Loucy (cell line): ENCODE measurements around the gene C1QL1.

Experiments used
- H2AFZ ChIP-seq: fragments of 200-600 bp; sonication (generic); 2 replicates; pipeline ENCODE4 v1.6.0; 2016; ENCODE audit warnings: antibody characterized with exemption, mild to moderate bottlenecking, low read length, moderate library complexity
- H3F3A ChIP-seq: fragments of 200-600 bp; 2 replicates; pipeline ENCODE4 v1.6.0; 2016; ENCODE audit warnings: antibody characterized with exemption, low read depth, mild to moderate bottlenecking
- H3K27me3 ChIP-seq: fragments of 200-600 bp; sonication (generic); 2 replicates; pipeline ENCODE4 v1.6.1; 2014; ENCODE audit warnings: low read length, mild to moderate bottlenecking; ENCODE audit not compliant: insufficient read depth, poor library complexity, severe bottlenecking
- H3K36me3 ChIP-seq: fragments of 200-600 bp; sonication (generic); 2 replicates; pipeline ENCODE4 v1.6.1; 2016; ENCODE audit warnings: low read length; ENCODE audit not compliant: insufficient read depth
- H3K4me1 ChIP-seq: fragments of 200-600 bp; sonication (generic); 2 replicates; pipeline ENCODE4 v1.5.1; 2014; ENCODE audit warnings: low read length, mild to moderate bottlenecking; ENCODE audit not compliant: insufficient read depth, poor library complexity, severe bottlenecking
- H3K4me2 ChIP-seq: fragments of 200-600 bp; sonication (generic); 2 replicates; pipeline ENCODE4 v1.6.0; 2014; ENCODE audit warnings: antibody characterized with exemption, low read length, low read depth, mild to moderate bottlenecking; ENCODE audit not compliant: poor library complexity, severe bottlenecking
- H3K4me3 ChIP-seq: fragments of 200-600 bp; sonication (generic); 2 replicates; pipeline ENCODE4 v1.5.1; 2014; ENCODE audit warnings: low read length, mild to moderate bottlenecking, mixed read lengths; ENCODE audit not compliant: poor library complexity, severe bottlenecking
- H3K79me2 ChIP-seq: fragments of 200-600 bp; sonication (generic); 2 replicates; pipeline ENCODE4 v1.6.1; 2014; ENCODE audit warnings: low read length; ENCODE audit not compliant: insufficient read depth
- H3K9ac ChIP-seq: fragments of 200-600 bp; sonication (generic); 2 replicates; pipeline ENCODE4 v1.6.0; 2014; ENCODE audit warnings: mild to moderate bottlenecking, low read depth, low read length, moderate library complexity; ENCODE audit not compliant: poor library complexity, severe bottlenecking
- H3K9me2 ChIP-seq: fragments of 200-600 bp; sonication (generic); replicated peaks from 2 replicates; pipeline ENCODE4 v1.6.1; 2016; ENCODE audit warnings: low read depth, low read length, mixed read lengths
- H3K9me3 ChIP-seq: fragments of 200-600 bp; sonication (generic); 2 replicates; pipeline ENCODE4 v1.6.1; 2014; ENCODE audit warnings: mild to moderate bottlenecking, antibody characterized with exemption, low read length, low read depth; ENCODE audit not compliant: insufficient read depth
- H4K20me1 ChIP-seq: fragments of 200-600 bp; sonication (generic); 2 replicates; pipeline ENCODE4 v1.6.0; 2014; ENCODE audit warnings: antibody characterized with exemption, low read length, mild to moderate bottlenecking; ENCODE audit not compliant: insufficient read depth, poor library complexity, severe bottlenecking
- CTCF ChIP-seq: fragments of 200-600 bp; sonication (generic); conservative IDR thresholded peaks from 2 replicates; pipeline ENCODE4 v1.5.1; 2014; ENCODE audit warnings: mild to moderate bottlenecking, antibody characterized with exemption, low read length
- EZH2phosphoT487 ChIP-seq: fragments of 200-600 bp; IDR thresholded peaks from 2 replicates; pipeline ENCODE4 v1.6.1; 2018; ENCODE audit warnings: antibody characterized with exemption, mild to moderate bottlenecking, moderate library complexity, borderline replicate concordance

The C1QL1 gene

GRCh38 chr17:44990994-44991393, 22.9 kb upstream of the C1QL1 start:
- TF ChIP-seq EZH2phosphoT487 (no peak), CTCF (no peak)
- H3K79me2 ChIP-seq, result no peaks in the 10 kb centered on the region
- no peaks in the 10 kb centered on the region for H3K9me3 ChIP-seq
- H3K4me2 ChIP-seq, result no peak overlapping the region
- no peaks in the 10 kb centered on the region for H3K4me1 ChIP-seq
- no peaks in the 10 kb centered on the region for H3F3A ChIP-seq
- no peak overlapping the region for H3K4me3 ChIP-seq
- no peak overlapping the region for H2AFZ ChIP-seq
- H3K36me3 ChIP-seq, result no peaks in the 10 kb centered on the region
- H3K9ac ChIP-seq, result no peak overlapping the region
- no peaks in the 10 kb centered on the region for H3K9me2 ChIP-seq
- H4K20me1 ChIP-seq, result no peaks in the 10 kb centered on the region
- no peaks in the 10 kb centered on the region for H3K27me3 ChIP-seq

GRCh38 chr17:44989552-44990138, 21.5 kb upstream of the C1QL1 start:
- Histone ChIP-seq H3K4me3 (no peak overlapping the region), H4K20me1 (no peaks in the 10 kb centered on the region), H3K79me2 (no peaks in the 10 kb centered on the region), H3K4me2 (no peak overlapping the region), H3K27me3 (no peaks in the 10 kb centered on the region), H3K9me3 (no peaks in the 10 kb centered on the region), H3K36me3 (no peaks in the 10 kb centered on the region), H3F3A (no peaks in the 10 kb centered on the region), H3K4me1 (no peaks in the 10 kb centered on the region), H2AFZ (no peak overlapping the region), H3K9ac (no peak overlapping the region), H3K9me2 (no peaks in the 10 kb centered on the region)
- TF ChIP-seq EZH2phosphoT487, result no peak
- no peak for TF ChIP-seq CTCF

GRCh38 chr17:44988044-44988942, 20.2 kb upstream of the C1QL1 start:
- H3K9me2 ChIP-seq, result no peaks in the 10 kb centered on the region
- no peak overlapping the region for H3K4me3 ChIP-seq
- no peak overlapping the region for H3K9ac ChIP-seq
- no peak overlapping the region for H2AFZ ChIP-seq
- H3K27me3 ChIP-seq, result no peaks in the 10 kb centered on the region
- no peaks in the 10 kb centered on the region for H3K4me1 ChIP-seq
- H3F3A ChIP-seq, result no peaks in the 10 kb centered on the region
- TF ChIP-seq EZH2phosphoT487, result no peak
- no peak for TF ChIP-seq CTCF
- H3K79me2 ChIP-seq, result no peaks in the 10 kb centered on the region
- H4K20me1 ChIP-seq, result no peaks in the 10 kb centered on the region
- no peaks in the 10 kb centered on the region for H3K9me3 ChIP-seq
- no peaks in the 10 kb centered on the region for H3K36me3 ChIP-seq
- no peak overlapping the region for H3K4me2 ChIP-seq
